IMR-90 (cell line): ENCODE data around the gene MMP2.

ENCODE experiments used
- CHD1 ChIP-seq: IDR thresholded peaks from 2 replicates; pipeline ENCODE4 v1.6.1; 2012; ENCODE audit warnings: low read depth, low read length, improper control_type of control experiment
- CTCF ChIP-seq: conservative IDR thresholded peaks from 2 replicates; pipeline ENCODE4 v1.5.1; 2012; ENCODE audit warnings: mild to moderate bottlenecking, low read depth, low read length, improper control_type of control experiment
- POLR2A ChIP-seq: IDR thresholded peaks from 2 replicates; pipeline ENCODE4 v1.6.1; 2012; ENCODE audit warnings: mild to moderate bottlenecking, low read depth, low read length
- RAD21 ChIP-seq: IDR thresholded peaks from 2 replicates; pipeline ENCODE4 v1.6.1; 2012; ENCODE audit warnings: low read length, improper control_type of control experiment
- TF ChIP-seq, protein P1 (sequence below): fragments of 150-350 bp; IDR thresholded peaks from 2 replicates; pipeline ENCODE4 v1.6.1; 2017; ENCODE audit warnings: mild to moderate bottlenecking, antibody characterized with exemption, low read length, low read depth
- TF ChIP-seq, protein P2 (sequence below): fragments of 150-350 bp; IDR thresholded peaks from 2 replicates; pipeline ENCODE4 v1.6.1; 2016; ENCODE audit warnings: low read depth, mild to moderate bottlenecking, low read length, moderate library complexity, borderline replicate concordance

- TF ChIP-seq CHD1: no peak
- no peak for TF ChIP-seq CTCF
- TF ChIP-seq, protein P1, sequence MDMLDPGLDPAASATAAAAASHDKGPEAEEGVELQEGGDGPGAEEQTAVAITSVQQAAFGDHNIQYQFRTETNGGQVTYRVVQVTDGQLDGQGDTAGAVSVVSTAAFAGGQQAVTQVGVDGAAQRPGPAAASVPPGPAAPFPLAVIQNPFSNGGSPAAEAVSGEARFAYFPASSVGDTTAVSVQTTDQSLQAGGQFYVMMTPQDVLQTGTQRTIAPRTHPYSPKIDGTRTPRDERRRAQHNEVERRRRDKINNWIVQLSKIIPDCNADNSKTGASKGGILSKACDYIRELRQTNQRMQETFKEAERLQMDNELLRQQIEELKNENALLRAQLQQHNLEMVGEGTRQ: no peak
- no peak for TF ChIP-seq RAD21
- TF ChIP-seq, protein P2, sequence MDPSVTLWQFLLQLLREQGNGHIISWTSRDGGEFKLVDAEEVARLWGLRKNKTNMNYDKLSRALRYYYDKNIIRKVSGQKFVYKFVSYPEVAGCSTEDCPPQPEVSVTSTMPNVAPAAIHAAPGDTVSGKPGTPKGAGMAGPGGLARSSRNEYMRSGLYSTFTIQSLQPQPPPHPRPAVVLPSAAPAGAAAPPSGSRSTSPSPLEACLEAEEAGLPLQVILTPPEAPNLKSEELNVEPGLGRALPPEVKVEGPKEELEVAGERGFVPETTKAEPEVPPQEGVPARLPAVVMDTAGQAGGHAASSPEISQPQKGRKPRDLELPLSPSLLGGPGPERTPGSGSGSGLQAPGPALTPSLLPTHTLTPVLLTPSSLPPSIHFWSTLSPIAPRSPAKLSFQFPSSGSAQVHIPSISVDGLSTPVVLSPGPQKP: no peak
- no peak for TF ChIP-seq POLR2A
These were observed 34.6 kb downstream of the MMP2 start for GRCh38 chr16:55513616-55514015.
